ENCODE data around the gene PRKRA.
"Not testable (repeated sequence)": the region's sequence is repeated elsewhere in the genome, so short reads cannot be mapped to it uniquely, and the experiment has no call there.

The PRKRA gene

DNA sequence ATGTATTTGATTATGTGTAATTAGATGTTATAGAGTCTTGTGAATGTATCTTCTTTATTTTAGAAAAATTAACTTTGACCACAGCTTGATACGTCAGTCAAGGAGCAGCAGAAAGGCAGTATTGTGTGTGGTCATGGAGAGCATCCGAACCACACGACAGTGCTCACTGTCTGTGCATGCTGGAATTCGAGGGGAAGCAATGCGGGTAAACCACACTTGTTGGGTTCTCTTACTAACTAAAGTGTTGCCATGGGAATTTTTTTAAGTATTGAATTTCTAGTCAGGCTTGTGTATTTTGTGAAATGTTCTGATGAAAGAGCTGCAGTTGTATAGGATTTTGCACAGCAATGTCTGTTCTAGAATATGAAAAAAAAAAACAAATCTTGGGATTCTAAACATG is 5.0 kb upstream of the PRKRA start:
- DNase-seq = no peak

DNA sequence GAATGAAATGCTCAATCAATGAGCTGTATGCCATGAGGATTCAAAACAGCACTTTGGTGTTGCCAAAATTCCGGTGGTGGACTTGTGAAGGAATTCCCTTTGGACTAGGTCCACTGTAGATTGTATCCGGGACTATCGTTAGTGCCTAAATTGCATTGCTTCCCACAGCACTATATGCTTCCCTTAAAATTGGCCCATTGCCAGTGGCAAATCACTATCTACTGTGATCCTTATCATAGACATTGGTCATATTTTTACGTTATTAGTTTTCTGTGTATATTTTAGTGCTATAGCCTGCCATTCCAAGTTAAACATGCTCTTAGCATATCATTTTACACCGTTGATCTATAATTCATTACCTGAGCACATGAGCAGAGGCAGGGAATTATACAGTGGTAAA is 1.9 kb upstream of the PRKRA start:
- DNase-seq = no peak

DNA sequence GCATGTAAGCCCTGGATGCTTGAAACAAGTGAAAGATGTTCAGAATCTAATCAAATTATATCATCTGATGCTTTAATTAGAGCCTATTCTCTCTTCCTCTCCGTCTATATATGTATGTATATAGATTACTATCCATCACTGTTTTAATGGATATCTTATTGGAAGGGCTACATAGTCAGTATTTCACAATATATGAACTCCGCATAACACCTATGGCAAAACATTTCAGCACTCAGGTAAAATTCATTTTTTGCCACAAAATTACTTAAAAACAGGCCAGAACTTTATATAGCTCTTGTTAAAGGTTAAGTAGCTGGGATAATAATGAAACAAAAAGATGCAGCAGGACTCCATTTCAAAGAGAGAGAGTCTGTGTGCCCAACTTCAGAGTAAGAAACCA is 1.4 kb upstream of the PRKRA start:
- DNase-seq = no peak

GRCh38 chr2:178450524-178450773 is 526 bp downstream of the PRKRA start:
- DNase-seq = no peak

- DNase-seq = no peak
Measured at GRCh38 chr2:178449700-178450523, 1.1 kb downstream of the PRKRA start.

- DNase-seq = no peak
Measured at GRCh38 chr2:178448968-178449661, 1.9 kb downstream of the PRKRA start.

DNA sequence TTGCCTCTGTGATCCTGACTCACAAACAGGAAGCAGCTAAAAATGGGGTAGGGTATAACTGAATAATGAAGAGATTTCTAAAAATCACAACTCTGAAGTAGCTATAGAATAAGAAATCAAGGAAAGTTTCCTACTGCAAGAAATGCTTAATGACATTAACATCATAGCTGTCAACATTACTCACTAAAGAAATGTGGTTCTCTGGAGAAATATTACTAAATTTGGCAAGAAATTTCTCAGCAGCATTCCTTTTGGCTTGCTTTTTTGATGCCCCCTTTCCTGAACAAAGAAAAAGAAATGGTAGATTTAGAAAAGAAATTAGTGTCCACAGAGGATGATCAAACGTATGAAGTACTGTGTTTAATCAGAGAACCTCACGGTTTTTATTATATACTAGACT is 9.5 kb downstream of the PRKRA start:
- no peak for DNase-seq

DNA sequence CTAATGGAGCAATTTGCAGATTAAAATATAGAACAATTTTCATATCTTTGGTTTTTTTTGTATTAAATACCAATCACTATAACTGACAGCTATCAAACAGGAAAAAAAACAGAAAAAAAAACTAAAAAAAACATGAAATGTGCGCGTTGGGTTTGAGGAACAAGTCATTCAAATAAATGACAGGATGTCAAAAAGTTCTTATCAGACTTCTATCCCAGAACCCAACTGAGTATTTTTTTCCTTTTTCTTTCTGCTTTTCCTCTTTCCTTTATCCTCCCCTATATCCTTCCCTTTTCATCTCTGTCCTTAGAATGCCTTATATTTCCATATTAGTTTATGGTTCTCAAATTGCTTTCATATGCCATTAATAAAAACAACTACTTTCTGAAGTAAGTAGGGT is 14.3 kb downstream of the PRKRA start:
- DNase-seq = no peak

DNA sequence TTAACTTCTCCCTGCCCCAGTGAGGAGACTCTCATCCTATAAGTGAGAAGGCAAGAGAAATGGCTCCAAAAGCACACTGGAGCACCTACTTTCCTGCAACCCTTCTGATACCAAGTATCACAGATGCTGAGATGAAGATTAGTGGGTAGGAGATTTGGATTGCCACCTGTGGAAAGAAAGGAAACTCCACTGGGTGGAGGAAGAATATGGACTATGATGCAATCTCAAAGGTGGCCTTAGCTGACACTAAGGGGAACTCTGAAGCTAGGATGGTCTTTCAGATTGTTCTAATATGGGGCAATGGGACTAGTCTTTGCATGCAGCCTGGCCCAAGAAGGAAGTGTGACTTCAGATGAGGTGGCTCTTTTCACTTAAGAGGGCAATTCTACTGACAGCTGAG is 21.6 kb downstream of the PRKRA start:
- DNase-seq = no peak

DNA sequence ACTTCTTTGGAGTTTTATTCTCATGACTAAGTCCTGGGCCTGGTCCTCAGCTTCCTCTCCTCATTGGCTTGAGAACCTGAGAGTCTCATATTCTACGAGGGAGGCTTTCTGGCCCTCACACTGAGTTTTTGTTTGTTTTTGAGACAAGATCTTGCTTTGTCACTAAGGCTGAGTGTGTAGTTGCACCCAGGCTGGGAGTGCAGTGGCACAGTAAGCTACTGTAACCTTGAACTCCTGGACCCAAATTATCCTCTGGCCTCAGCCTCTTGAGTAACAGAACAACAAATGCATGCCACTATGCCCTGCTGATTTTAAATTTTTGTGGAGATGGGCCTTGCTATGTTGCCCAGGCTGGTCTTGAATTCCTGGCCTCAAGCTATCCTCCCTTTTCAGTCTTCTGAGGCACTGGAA is 22.6 kb downstream of the PRKRA start:
- DNase-seq = no peak

GRCh38 chr2:178427458-178427857 is 23.5 kb downstream of the PRKRA start:
- no peak for DNase-seq

- no peak for DNase-seq
Measured at GRCh38 chr2:178426388-178426787, 24.6 kb downstream of the PRKRA start.

DNA sequence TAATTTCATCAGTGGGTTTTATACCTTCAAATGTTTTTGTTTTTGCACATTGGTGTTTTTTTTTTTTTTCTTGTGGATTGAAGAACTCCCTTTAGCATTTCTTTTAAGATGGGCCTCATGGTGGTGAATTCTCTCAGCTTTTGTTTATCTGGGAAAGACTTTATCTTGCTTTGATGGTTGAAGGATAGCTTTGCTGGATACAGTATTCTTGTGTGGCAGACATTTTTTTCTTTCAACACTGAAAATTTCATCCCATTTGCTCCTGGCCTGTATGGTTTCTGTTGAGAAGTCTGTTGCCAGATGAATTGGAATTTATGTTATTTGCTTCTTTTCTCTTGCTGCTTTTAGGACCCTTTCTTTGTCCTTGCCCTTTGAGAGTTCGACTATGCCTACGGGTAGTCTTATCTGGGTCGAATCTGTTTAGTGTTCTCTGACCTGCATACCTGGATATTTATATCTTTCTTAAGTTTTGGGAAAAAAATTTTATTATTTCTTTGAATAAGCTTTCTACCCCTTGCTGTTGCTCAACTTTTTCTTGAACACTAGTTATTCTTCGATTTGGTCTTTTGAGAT is 25.6 kb downstream of the PRKRA start:
- no peak for DNase-seq

- DNase-seq = not testable (repeated sequence)
Measured at GRCh38 chr2:178423746-178424145, 27.2 kb downstream of the PRKRA start.

DNA sequence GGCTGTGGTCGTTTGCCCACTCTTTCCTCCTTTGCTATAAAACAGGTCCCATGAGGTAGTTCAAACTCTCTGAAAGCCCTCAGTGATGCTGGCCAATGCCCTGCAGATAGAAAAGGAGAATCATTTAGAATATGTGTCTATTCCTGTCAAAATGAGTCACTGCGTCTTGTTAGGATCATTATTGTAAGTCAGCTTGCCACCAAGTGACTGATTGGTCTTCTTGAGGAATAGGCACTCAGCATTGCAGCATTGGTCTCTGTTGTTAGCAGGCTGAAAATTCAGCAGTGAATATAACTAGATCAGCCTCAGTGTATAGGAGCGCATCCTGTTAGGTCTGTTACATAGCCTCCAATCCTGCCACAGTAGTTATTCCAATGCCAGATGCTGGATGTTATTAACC is 28.9 kb downstream of the PRKRA start:
- DNase-seq = no peak

DNA sequence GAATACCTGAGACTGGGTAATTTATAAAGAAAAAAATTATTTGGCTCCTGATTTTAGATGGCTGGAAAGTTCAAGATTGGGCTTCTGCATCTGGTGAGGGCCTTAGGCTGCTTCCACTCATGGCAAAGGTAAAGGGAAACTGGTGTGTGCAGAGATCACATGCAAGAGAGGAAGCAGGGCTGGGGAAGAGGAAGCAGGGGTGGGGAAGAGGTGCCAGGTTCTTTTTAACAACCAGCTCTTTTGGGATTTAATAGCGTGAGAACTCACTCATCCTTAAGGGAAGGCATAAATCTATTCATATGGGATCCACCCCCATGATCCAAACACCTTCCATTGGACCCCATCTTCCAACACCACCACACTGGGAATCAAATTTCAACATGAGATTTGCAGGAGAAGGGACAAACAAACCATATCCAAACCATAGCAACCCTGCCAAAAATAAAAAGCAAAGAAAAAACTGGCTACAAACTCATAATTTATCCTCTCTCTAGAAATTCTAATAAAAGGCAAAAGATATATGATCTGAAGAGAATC is 30.4 kb downstream of the PRKRA start:
- DNase-seq = no peak

DNA sequence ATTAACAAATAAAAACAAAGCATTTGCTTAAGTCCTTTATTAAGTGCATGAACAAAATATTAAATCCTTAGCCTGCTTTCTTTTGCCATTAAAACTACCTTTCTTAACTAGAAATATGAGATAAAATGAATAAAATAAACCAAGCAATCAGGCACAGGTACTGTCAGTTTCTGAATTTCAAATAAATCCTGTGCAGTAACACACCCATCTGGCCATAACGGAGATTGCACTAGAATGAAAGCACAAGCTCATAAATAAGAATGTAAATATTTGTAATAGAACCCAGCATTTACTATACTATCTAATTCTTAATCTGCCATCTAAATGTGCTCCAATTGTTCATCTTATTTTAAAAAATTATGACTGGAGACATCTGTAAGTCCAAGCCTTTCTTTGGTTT is 31.9 kb downstream of the PRKRA start:
- no peak for DNase-seq

- DNase-seq = no peak
Measured at GRCh38 chr2:178418426-178418825, 32.5 kb downstream of the PRKRA start.

DNA sequence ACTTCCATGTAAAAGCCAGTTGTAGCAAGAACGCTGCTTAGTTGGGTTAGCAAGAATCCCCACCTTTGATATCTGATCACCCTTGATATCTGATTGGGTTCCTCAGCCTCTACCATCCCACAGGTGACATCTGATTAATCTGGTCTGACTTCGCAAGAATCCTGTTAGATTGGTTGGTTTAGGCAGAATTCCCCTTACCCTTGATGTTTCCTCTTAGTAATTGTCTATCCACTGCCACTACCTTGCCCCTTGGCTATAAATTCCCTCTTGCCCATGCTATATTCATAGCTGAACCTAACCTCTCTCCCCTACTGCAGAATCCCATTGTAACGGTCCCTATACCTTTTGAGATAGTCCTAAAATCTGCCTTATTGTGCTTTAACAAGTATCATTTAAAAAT is 33.1 kb downstream of the PRKRA start:
- DNase-seq = no peak

DNA sequence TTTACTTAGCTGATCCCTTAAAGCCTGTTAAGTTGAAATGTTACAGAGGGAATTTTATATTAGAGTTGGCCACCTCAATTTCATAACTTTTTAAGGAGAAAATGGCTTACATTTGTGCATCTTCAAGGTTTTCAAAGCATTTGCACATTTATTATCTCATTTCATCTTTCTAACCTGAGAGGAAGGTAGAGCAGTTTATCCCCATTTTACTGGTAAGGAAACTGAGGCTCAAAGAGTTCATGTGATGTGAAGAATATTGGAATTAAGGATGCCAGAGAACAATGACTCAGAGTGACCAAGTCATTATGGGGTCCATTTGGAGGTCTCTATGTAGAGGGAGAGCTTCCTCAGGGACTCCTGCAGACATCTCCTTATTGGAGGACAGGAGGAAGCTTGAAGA is 35.0 kb downstream of the PRKRA start:
- no peak for DNase-seq

DNA sequence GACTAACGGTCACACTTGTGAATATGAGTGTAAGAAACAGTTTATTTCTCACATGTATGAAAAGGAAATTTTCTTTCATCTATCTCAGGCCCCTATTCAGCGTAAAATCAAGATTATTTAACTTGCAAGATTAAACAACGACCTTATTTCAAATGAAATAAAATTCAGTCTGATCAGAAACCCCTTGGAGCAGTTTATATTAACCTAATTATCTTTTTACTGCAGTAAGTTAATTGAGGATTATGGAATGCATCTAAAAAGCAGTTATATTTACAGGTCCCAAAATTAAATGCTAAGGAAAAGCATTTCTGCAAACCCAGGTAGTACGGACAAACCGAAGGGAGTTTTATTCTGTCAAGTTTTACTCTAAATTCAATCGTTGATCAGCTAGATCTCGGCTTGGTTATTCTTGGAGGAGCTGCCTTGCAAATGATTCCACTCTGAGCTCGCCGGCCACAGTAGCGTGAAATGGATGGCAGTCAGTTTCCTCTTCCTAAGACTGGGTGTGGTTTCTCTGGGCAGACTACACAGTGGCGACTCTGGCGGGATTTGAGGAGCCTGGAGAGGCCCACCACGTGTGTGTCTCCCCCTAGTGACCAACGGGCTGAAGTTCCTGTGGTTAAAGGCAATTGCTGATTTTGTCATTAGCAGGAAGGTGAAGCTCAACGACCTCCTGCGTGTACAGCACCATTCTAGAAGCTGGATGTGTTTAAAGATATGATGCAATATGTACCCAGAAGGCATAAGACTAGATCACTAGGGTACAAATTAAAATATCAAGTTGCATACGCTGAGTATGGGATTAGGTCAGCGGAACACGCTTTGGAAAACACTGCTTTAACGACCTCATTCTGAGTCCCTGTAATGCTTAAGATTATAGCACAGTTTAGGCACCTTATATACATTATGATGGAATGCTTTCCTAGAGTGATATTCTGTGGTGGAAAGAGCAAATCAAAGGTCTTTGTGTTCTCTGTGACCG is 36.4 kb downstream of the PRKRA start:
- peak; percentile 81 for DNase-seq

DNA sequence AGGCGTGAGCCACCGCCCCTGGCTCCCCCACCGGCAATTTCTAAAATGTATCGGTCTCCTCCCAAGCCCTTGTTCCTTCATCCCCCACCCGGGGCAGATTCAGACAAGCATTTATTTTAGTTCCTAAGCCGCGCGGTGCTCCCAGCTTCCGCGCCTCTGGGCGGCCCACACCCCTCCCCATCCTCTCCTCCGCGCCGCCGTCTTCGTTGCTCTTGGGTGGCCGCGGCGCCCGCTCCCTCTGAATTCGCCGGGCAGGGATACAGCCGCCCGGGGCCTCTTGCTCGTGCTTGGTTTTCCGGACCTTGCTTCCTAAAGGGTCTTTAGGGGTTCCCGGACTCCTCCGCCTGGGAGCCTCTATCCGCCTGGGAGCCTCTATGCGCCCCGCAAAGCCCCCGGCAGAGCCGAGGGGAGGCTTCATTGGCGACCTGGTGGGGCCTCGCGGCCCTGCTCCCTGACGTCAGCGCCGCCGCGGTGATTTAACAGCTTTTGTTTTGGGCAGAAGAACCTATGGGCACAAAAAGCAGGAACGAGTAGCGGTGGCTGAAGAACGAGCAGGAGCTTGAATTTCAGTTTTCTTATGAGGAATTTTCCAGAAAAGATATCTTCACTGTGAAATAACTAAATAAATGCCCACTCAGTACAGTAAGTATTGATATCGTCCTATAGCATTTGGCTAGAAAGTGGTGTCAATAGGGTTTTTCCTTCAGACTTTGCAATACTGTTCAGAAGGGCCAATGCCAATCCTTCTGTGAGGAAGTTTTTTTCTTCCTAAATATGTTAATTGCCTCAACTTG is 37.3 kb downstream of the PRKRA start:
- DNase-seq = peak; percentile 55
